HG02973 (cell line): ENCODE measurements around the gene AGGF1.
"Not testable (repeated sequence)": the region's sequence is repeated elsewhere in the genome, so short reads cannot be mapped to it uniquely, and the experiment has no call there.

ENCODE experiments used
- ATAC-seq: cut with Tn5 transposase; IDR thresholded peaks from one replicate; pipeline ENCODE4 v1.9.1; 2021; ENCODE audit warnings: moderate library complexity; ENCODE audit not compliant: unreplicated experiment

The AGGF1 gene

DNA sequence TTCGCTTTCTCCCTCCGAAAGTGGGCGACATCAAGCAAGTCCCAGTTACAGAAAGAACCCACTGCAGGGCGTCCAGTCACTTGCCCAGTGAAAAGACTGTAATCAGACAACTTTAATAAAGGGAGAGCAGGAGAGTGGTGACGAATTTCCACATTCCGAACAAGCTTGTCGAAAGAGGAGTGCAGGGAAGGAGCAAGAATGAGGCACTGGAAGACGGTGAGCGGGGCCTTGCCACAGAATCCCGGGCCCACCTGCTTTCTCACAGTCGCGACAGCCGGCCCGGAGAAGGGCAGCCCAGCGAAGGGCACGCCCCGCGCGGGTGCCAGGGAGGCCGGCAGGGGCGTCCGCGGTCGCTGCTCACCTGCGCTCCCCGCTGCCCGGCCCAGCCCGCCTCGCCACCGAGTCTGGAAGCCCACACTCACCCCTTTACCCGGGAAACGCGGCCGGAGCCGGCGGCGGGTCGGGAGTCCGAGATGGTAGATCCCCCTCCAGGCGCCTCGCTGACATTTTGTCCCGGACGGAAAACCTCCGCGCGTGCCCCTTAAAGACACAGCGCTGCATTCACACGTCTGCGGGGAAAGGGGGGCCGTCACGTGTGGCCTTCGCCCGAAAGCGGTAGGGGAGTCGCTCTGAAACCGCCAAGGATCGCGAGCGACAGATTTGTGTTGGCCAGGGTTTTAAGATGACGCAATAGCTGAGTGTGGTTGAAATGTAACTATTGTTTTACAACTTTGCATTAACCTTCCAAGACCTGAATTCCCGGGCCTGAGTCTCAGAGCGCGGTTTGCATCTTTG, 56.7 kb downstream of the AGGF1 start, which contains the start of gene ZBED3:
TSS of gene ZBED3 (minus strand) at position 597 of the 795 bp plus-strand sequence. CDS start 9,407 bp downstream, outside the sequence.
- no peak for ATAC-seq

DNA sequence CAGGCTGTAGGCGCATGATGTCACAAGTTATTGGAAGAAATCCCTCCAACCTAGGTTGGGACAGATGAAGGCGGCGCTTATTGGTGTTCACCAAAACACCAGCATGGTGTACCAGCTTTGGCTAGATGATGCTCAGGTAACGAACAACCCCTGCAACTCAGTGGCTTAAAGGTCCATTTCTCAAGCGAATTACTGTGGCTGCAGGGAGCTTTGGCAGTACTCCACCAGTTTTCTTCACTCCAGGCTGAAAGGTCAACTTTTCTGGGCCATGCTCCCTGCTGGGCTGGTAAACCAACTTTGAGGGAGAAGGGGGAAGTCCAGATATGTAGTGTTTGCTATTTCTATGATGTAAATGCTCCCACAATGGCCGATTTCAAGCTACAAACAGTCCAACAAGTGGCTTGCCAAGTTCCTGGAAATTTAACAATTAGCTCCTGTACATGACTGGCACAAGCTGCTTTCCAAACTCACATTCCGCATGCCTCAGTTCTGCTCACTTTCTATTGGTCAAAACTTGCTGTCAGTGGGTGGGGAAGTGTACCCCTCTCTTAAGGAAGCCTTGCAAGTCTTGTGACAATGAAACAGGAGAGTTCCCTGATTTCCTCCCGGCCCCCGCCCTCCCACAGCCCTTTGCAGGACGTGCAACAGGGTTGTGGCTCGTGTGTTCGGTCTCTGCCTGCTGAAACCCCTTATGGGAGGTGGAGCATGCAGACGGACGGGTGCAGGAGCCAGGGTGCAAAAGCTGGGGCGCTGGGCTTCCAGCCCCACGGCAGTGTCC, 57.5 kb downstream of the AGGF1 start:
- no peak for ATAC-seq

DNA sequence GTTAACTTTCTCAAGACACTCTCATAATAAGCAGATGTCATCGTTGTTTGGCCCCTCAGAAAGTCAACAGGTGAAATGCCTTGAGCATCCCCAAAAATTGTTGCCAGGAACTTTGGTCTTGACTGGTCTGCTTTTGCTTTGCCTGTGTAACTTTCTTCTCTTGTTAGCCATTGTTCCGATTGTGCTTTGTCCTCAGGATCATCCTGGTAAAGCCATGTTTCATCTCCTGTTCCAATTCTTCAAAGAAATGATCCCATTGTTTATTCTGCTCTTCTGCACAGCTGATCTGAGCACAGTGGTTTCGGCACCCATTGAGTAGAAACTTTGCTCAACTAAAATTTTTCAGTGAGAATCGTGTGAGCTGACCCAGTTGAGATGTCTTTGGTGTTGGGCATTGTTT, 65.0 kb downstream of the AGGF1 start:
- ATAC-seq, result no peak

DNA sequence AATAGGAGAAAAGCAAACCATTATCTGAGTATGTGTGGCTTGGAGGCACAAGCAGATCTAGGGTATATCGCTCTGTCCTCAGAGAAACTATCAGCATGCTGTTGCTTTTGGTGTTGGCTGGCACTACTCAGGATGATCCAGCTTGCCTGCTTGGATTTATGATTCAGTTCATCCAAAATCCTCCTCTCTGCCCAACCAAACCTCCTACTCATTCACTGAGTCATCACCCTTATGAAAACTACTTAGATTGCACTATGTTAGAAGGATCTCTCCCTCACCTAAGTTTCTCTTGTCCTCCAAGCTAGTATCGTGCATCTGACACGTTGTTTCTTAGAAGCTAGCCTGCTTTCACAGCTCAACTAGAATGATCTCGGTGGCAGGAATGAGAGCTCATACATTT, 71.1 kb downstream of the AGGF1 start:
- no peak for ATAC-seq

DNA sequence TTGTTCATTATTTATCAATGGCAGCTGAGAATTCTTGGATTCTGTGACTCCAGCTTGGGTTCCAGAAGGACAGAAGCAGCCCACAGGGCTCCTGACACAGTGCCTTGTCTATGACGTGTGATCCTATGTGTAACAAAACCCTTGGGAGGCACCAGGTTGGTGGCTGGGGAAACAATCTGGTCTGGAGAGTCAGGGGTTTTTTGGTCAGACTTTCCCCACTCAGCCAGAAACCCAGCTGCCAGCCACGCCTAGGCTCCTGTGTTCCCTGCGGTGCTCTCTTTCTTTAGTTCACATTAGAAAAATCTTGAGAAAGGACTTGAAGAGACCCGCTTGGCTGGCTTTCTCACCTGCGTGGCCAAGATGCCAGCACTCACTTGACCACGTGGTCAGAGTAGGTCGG, 72.3 kb downstream of the AGGF1 start:
- no peak for ATAC-seq

DNA sequence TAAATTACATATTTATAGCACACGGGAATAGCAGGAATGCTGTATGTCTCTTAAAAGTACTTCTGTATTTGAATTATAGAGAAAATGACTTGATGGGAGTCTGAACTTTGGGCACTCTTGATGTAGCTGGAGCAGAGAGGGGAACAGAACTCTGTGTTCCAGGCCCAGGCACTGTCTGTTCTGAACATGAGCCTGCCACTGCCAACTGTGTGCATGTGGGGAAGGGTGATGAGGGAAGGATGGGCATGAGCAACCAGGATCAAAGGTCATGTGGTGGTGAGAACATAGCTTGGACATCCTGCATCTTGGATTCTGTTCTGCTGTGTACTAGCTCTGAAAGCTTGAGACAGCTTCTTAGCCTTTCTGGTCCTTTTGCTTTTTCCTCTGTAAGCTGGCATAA, 73.3 kb downstream of the AGGF1 start:
- no peak for ATAC-seq

DNA sequence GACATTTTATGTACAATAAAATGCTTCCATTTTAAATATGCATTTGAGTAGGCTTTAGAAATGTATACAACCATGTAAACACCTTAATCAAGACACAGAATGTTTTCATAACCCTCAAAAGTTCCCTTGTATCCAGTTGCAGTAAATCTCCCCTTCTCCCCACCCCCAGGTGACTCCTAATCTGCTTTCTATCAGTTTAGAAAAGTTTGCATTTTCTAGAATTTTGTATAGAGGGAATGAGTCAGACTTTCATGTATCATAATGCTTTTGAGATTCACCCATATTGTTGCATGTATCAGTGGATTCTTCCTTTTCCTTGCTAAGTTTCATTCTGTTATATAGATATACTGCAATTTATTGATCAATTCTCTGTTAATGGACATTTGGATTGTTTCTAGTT, 74.6 kb downstream of the AGGF1 start:
- ATAC-seq, result no peak

DNA sequence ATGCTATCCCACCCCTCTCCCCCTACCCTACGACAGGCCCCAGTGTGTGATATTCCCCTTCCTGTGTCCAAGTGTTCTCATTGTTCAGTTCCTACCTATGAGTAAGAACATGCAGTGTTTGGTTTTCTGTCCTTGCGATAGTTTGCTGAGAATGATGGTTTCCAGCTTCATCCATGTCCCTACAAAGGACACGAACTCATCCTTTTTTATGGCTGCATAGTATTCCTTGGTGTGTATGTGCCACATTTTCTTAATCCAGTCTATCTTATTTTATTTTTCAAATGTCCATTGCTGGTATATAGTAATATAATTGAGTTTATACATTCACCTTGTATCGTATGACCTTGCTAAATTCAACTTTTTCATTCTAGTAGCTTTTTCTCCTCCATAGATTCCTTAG, 76.8 kb downstream of the AGGF1 start:
- not testable (repeated sequence) for ATAC-seq
